GM23338 (cell line): ENCODE results near the gene YIF1A. TPM values are rescaled to one million over a fixed set of nuclear protein-coding genes. Genes with fewer than 3 reads are reported as not detected.

Experiments used
- ATAC-seq: fragments of 200-7000 bp; cut with Tn5 transposase; 3 replicates; pipeline ENCODE4 v1.9.1; 2020
- DNase-seq: peaks from one replicate; pipeline ENCODE4 v3.0.0-alpha.2; 2015; ENCODE audit warnings: low spot score
- H2AFZ ChIP-seq: fragments of 200-600 bp; sonication (generic); 2 replicates; pipeline ENCODE4 v1.8.0; 2016; ENCODE audit warnings: antibody characterized with exemption, mild to moderate bottlenecking, moderate library complexity
- H3F3A ChIP-seq: fragments of 200-600 bp; sonication (generic); replicated peaks from 2 replicates; pipeline ENCODE4 v1.8.0; 2017; ENCODE audit warnings: antibody characterized with exemption, mixed run types, low read depth
- H3K27ac ChIP-seq: fragments of 200-600 bp; sonication (generic); 2 replicates; pipeline ENCODE4 v1.6.1; 2016; ENCODE audit warnings: low read depth
- H3K27me3 ChIP-seq: fragments of 200-600 bp; sonication (generic); 2 replicates; pipeline ENCODE4 v1.8.0; 2016; ENCODE audit warnings: mild to moderate bottlenecking, mixed run types, moderate library complexity; ENCODE audit not compliant: insufficient read depth
- H3K36me3 ChIP-seq: fragments of 200-600 bp; sonication (generic); 2 replicates; pipeline ENCODE4 v1.8.0; 2016; ENCODE audit warnings: mild to moderate bottlenecking; ENCODE audit not compliant: insufficient read depth
- H3K4me1 ChIP-seq: fragments of 200-600 bp; sonication (generic); 2 replicates; pipeline ENCODE4 v1.8.0; 2016; ENCODE audit warnings: mild to moderate bottlenecking, moderate library complexity; ENCODE audit not compliant: insufficient read depth
- H3K4me2 ChIP-seq: fragments of 200-600 bp; sonication (generic); 2 replicates; pipeline ENCODE4 v1.7.1; 2017; ENCODE audit warnings: mixed run types
- H3K4me3 ChIP-seq: fragments of 200-600 bp; sonication (generic); 2 replicates; pipeline ENCODE4 v1.6.1; 2016; ENCODE audit warnings: mixed run types
- H3K79me2 ChIP-seq: fragments of 200-600 bp; sonication (generic); replicated peaks from 2 replicates; pipeline ENCODE4 v1.8.0; 2017; ENCODE audit warnings: mild to moderate bottlenecking; ENCODE audit not compliant: insufficient read depth
- H3K9me2 ChIP-seq: fragments of 200-600 bp; sonication (generic); 2 replicates; pipeline ENCODE4 v1.8.0; 2017; ENCODE audit not compliant: insufficient read depth
- H4K20me1 ChIP-seq: fragments of 200-600 bp; sonication (generic); replicated peaks from 2 replicates; pipeline ENCODE4 v1.8.0; 2017; ENCODE audit warnings: mild to moderate bottlenecking; ENCODE audit not compliant: insufficient read depth
- H3K27ac Mint-ChIP-seq: 2 replicates; pipeline ENCODE4 v1.8.0; 2020; ENCODE audit warnings: inconsistent platforms, mild to moderate bottlenecking, moderate library complexity, mixed read lengths
- H3K27me3 Mint-ChIP-seq: 3 replicates; pipeline ENCODE4 v1.8.0; 2022; ENCODE audit warnings: low read depth, mild to moderate bottlenecking, moderate library complexity, mixed read lengths, inconsistent platforms; ENCODE audit not compliant: insufficient read depth, poor library complexity
- H3K36me3 Mint-ChIP-seq: 3 replicates; pipeline ENCODE4 v1.8.0; 2021; ENCODE audit warnings: low read depth, mild to moderate bottlenecking, inconsistent platforms, moderate library complexity, mixed read lengths
- H3K4me1 Mint-ChIP-seq: 3 replicates; pipeline ENCODE4 v1.8.0; 2020; ENCODE audit warnings: mild to moderate bottlenecking, inconsistent platforms, mixed read lengths
- H3K4me3 Mint-ChIP-seq: 3 replicates; pipeline ENCODE4 v1.8.0; 2021; ENCODE audit warnings: moderate library complexity, mild to moderate bottlenecking, inconsistent platforms, mixed read lengths
- H3K9me3 Mint-ChIP-seq: 3 replicates; pipeline ENCODE4 v1.8.0; 2020; ENCODE audit warnings: moderate library complexity, mild to moderate bottlenecking, inconsistent platforms, mixed read lengths
- CREB1 ChIP-seq: fragments of 250-450 bp; sonication (Bioruptor Pico); IDR thresholded peaks from 2 replicates; pipeline ENCODE4 v1.5.0; 2020; ENCODE audit warnings: low read depth, mild to moderate bottlenecking, moderate library complexity
- CTCF ChIP-seq, 2 experiments: fragments of 200-600 bp in 1 of 2; sonication (generic) in 1 of 2; conservative IDR thresholded peaks; 2 replicates each; pipeline versions ENCODE4 v1.5.1 to v1.6.1; 2016 to 2017; ENCODE audit warnings: antibody characterized with exemption in 2 of 2, low read depth in 2 of 2, mild to moderate bottlenecking in 2 of 2, moderate library complexity in 1 of 2
- ETS1 ChIP-seq: IDR thresholded peaks from 2 replicates; pipeline ENCODE4 v1.6.1; 2016; ENCODE audit warnings: antibody characterized with exemption
- EZH2 ChIP-seq: fragments of 200-600 bp; sonication (generic); IDR thresholded peaks from one replicate; pipeline ENCODE4 v1.8.0; 2017; ENCODE audit warnings: antibody characterized with exemption, mild to moderate bottlenecking, low read depth; ENCODE audit not compliant: unreplicated experiment
- EZH2phosphoT487 ChIP-seq: fragments of 200-600 bp; sonication (generic); IDR thresholded peaks from one replicate; pipeline ENCODE4 v1.8.1; 2018; ENCODE audit warnings: antibody characterized with exemption; ENCODE audit not compliant: unreplicated experiment
- JUNB ChIP-seq: IDR thresholded peaks from one replicate; pipeline ENCODE4 v1.6.1; 2016; ENCODE audit warnings: antibody characterized with exemption; ENCODE audit not compliant: unreplicated experiment
- NANOG ChIP-seq: IDR thresholded peaks from 2 replicates; pipeline ENCODE4 v1.6.1; 2016; ENCODE audit warnings: antibody characterized with exemption, borderline replicate concordance
- POLR2AphosphoS5 ChIP-seq: IDR thresholded peaks from 2 replicates; pipeline ENCODE4 v1.6.1; 2016; ENCODE audit warnings: antibody characterized with exemption, low read depth
- REST ChIP-seq: IDR thresholded peaks from one replicate; pipeline ENCODE4 v1.6.1; 2018; ENCODE audit warnings: antibody characterized with exemption; ENCODE audit not compliant: unreplicated experiment
- STAT1 ChIP-seq: IDR thresholded peaks from one replicate; pipeline ENCODE4 v1.6.1; 2016; ENCODE audit warnings: antibody characterized with exemption; ENCODE audit not compliant: unreplicated experiment
- ZNF114 ChIP-seq: fragments of 250-450 bp; sonication (Bioruptor Pico); IDR thresholded peaks from 2 replicates; pipeline ENCODE4 v1.5.0; 2020; ENCODE audit warnings: mild to moderate bottlenecking, moderate library complexity
- ZNF331 ChIP-seq: fragments of 250-450 bp; sonication (Bioruptor Pico); IDR thresholded peaks from 2 replicates; pipeline ENCODE4 v1.5.0; 2020; ENCODE audit warnings: low read depth, mild to moderate bottlenecking, moderate library complexity
- ZNF462 ChIP-seq: fragments of 250-450 bp; sonication (Bioruptor Pico); IDR thresholded peaks from 2 replicates; pipeline ENCODE4 v1.5.0; 2020; ENCODE audit warnings: mild to moderate bottlenecking, moderate library complexity
- polyA plus RNA-seq: library from polyadenylated mRNA; unstranded; fragments of >200 nt; fragmentation: Nextera tagmentation; extraction: Ambion mirVana; gene quantifications from 2 replicates; pipeline ENCODE4 v1.2.1, GENCODE V29; 2016
- total RNA-seq: library from RNA; depleted of rRNA; stranded (reverse); fragments of >200 nt; shearing (Covaris generic); gene quantifications from 2 replicates; pipeline ENCODE4 v1.2.3, GENCODE V29; 2014

Gene YIF1A
- total and polyA plus RNA-seq, 2 experiments from 2014 or later = 75.6 to 87.0 TPM

- Histone ChIP-seq H4K20me1 (no peaks in the 10 kb centered on the region), H3K36me3 (no peaks in the 10 kb centered on the region), H3K79me2 (no peaks in the 10 kb centered on the region), H2AFZ (no peak overlapping the region), H3F3A (no peaks in the 10 kb centered on the region), H3K4me3 (no peak overlapping the region), H3K27me3 (no peaks in the 10 kb centered on the region), H3K4me1 (no peaks in the 10 kb centered on the region), H3K4me2 (no peak overlapping the region), H3K27ac (no peak overlapping the region), H3K9me2 (no peaks in the 10 kb centered on the region)
- Mint-ChIP-seq H3K27me3 (peaks cover 7% of the 10 kb centered on the region), H3K4me1 (peaks cover 11% of the 10 kb centered on the region), H3K4me3 (no peak overlapping the region), H3K36me3 (no peaks in the 10 kb centered on the region), H3K27ac (no peak overlapping the region), H3K9me3 (no peaks in the 10 kb centered on the region)
- TF ChIP-seq ZNF114 (CRISPR knock-in tag) (no peak), STAT1 (no peak), NANOG (no peak), ZNF331 (no peak), REST (no peak), ZNF462 (CRISPR knock-in tag) (no peak), CREB1 (CRISPR knock-in tag) (no peak), EZH2 (no peak), EZH2phosphoT487 (no peak), POLR2AphosphoS5 (no peak), CTCF (conservative IDR thresholded peaks at IDR 0.05; ENCODE audit: low read depth in 2 of 2) (no peak), JUNB (no peak), ETS1 (no peak)
- no peak for DNase-seq
- no peak for ATAC-seq
These were observed 10.2 kb upstream of the YIF1A start for GRCh38 chr11:66299186-66299585.
